Mammary epithelial cell (primary cell): Measurements from ENCODE around the gene ODF4.

Experiments
- EZH2 ChIP-seq: IDR thresholded peaks from 2 replicates; pipeline ENCODE4 v1.6.1; 2012; ENCODE audit warnings: low read length, inconsistent platforms, borderline replicate concordance
- TF ChIP-seq, protein P1 (sequence below), 2 donors: IDR thresholded peaks in 1 of 2; conservative IDR thresholded peaks in 1 of 2; 2 replicates each; pipeline ENCODE4 v1.5.1; 2011 to 2012; ENCODE audit warnings: inconsistent platforms in 2 of 2, low read length in 2 of 2, mild to moderate bottlenecking in 2 of 2, control low read depth in 1 of 2, low read depth in 1 of 2; ENCODE audit not compliant: insufficient read depth in 1 of 2; ENCODE audit errors: extremely low read depth in 1 of 2

DNA sequence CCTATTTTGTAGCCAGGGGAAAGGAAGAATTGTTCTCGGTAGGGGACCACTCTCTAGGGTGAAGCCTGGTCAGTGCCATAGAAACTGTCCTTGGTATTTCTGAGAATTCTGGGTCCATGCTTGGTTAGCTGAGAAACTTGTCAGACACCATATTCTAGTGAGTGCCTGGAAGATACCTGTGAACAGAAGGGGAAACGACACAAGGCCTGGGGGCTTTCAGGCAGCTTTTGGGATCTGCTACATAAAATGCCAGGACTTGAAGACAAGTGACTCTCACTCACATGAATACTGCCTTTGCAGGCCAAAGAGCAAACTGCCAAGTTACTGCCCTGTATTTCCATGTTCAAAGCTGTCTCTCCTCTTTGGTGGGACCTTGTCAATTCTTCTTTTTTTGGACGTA is 18.3 kb downstream of the ODF4 start:
- TF ChIP-seq, protein P1, sequence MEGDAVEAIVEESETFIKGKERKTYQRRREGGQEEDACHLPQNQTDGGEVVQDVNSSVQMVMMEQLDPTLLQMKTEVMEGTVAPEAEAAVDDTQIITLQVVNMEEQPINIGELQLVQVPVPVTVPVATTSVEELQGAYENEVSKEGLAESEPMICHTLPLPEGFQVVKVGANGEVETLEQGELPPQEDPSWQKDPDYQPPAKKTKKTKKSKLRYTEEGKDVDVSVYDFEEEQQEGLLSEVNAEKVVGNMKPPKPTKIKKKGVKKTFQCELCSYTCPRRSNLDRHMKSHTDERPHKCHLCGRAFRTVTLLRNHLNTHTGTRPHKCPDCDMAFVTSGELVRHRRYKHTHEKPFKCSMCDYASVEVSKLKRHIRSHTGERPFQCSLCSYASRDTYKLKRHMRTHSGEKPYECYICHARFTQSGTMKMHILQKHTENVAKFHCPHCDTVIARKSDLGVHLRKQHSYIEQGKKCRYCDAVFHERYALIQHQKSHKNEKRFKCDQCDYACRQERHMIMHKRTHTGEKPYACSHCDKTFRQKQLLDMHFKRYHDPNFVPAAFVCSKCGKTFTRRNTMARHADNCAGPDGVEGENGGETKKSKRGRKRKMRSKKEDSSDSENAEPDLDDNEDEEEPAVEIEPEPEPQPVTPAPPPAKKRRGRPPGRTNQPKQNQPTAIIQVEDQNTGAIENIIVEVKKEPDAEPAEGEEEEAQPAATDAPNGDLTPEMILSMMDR (conservative IDR thresholded peaks at IDR 0.05 in 1 of 2, IDR thresholded peaks at IDR 0.05 in 1 of 2; ENCODE audit: extremely low read depth in 1 of 2, insufficient read depth in 1 of 2, low read depth in 1 of 2, low read length in 2 of 2) = no peak
- TF ChIP-seq EZH2 = no peak
